IMR-90 (cell line): ENCODE data around the gene CCSER2. TPM values are rescaled to one million over a fixed set of nuclear protein-coding genes. Genes with fewer than 3 reads are reported as not detected.

Source experiments
- ATAC-seq: fragments of 200-7000 bp; cut with Tn5 transposase; 2 replicates; pipeline ENCODE4 v1.9.1; 2020; ENCODE audit warnings: low read depth, mild to moderate bottlenecking, moderate library complexity
- BruUV-seq: library from RNA; stranded (reverse); fragments of 400-500 nt; replicated peaks from 2 replicates; lab custom pipeline; 2021; lab: Mats Ljungman, UMichigan
- CTCF ChIA-PET: fragments of 300-600 bp; formaldehyde crosslinking; extraction: SDS; loops from one replicate; lab custom pipeline; 2021; ENCODE audit warnings: antibody characterized with exemption; lab: Yijun Ruan, JAX
- POLR2A ChIA-PET: fragments of 300-600 bp; sonication (Branson Sonifier 250); formaldehyde crosslinking; loops from one replicate; lab custom pipeline; 2022; ENCODE audit warnings: antibody characterized with exemption; ENCODE audit not compliant: unreplicated experiment; lab: Charles Lee
- DNase-seq: peaks from one replicate; pipeline ENCODE4 v3.0.0; 2013
- H2AFZ ChIP-seq: replicated peaks from 2 replicates; pipeline ENCODE3; 2013; ENCODE audit warnings: low read length, mild to moderate bottlenecking; ENCODE audit not compliant: poor library complexity
- H2AK5ac ChIP-seq: 2 replicates; pipeline ENCODE4 v1.6.1; 2013; ENCODE audit warnings: low read depth, low read length, inconsistent platforms
- H2AK9ac ChIP-seq: replicated peaks from 2 replicates; pipeline ENCODE3; 2013; ENCODE audit warnings: mild to moderate bottlenecking, low read depth, low read length, moderate library complexity; ENCODE audit not compliant: poor library complexity
- H2BK120ac ChIP-seq: 2 replicates; pipeline ENCODE4 v1.6.1; 2013; ENCODE audit warnings: low read depth, low read length, inconsistent platforms
- H2BK15ac ChIP-seq: 3 replicates; pipeline ENCODE4 v1.6.1; 2013; ENCODE audit warnings: low read depth, low read length, inconsistent platforms
- H2BK20ac ChIP-seq: 2 replicates; pipeline ENCODE4 v1.6.1; 2013; ENCODE audit warnings: low read depth, mild to moderate bottlenecking, inconsistent platforms, low read length, moderate library complexity
- H2BK5ac ChIP-seq: 2 replicates; pipeline ENCODE4 v1.6.1; 2013; ENCODE audit warnings: mild to moderate bottlenecking, low read depth, low read length, inconsistent platforms; ENCODE audit not compliant: poor library complexity, severe bottlenecking
- H3K14ac ChIP-seq: replicated peaks from 2 replicates; pipeline ENCODE4 v1.6.1; 2013; ENCODE audit warnings: low read depth, low read length, inconsistent platforms
- H3K18ac ChIP-seq: 2 replicates; pipeline ENCODE4 v1.6.1; 2013; ENCODE audit warnings: low read depth, low read length, control low read depth
- H3K23ac ChIP-seq: 2 replicates; pipeline ENCODE4 v1.6.1; 2013; ENCODE audit warnings: low read depth, low read length, inconsistent platforms
- H3K27ac ChIP-seq: 2 replicates; pipeline ENCODE4 v1.5.1; 2013; ENCODE audit warnings: mild to moderate bottlenecking, control low read depth, low read length; ENCODE audit not compliant: insufficient read depth
- H3K27me3 ChIP-seq: 2 replicates; pipeline ENCODE4 v1.6.1; 2013; ENCODE audit warnings: low read length; ENCODE audit not compliant: control insufficient read depth, insufficient read depth
- H3K36me3 ChIP-seq: 2 replicates; pipeline ENCODE4 v1.6.1; 2013; ENCODE audit warnings: low read length, mixed read lengths; ENCODE audit not compliant: control insufficient read depth, insufficient read depth
- H3K4ac ChIP-seq: 2 replicates; pipeline ENCODE4 v1.6.1; 2013; ENCODE audit warnings: low read depth, low read length, inconsistent platforms
- H3K4me1 ChIP-seq: 2 replicates; pipeline ENCODE4 v1.6.1; 2013; ENCODE audit warnings: low read length, mixed read lengths; ENCODE audit not compliant: control insufficient read depth, insufficient read depth
- H3K4me2 ChIP-seq: 2 replicates; pipeline ENCODE4 v1.6.1; 2013; ENCODE audit warnings: low read depth, mild to moderate bottlenecking, control low read depth, low read length, moderate library complexity
- H3K4me3 ChIP-seq: 2 replicates; pipeline ENCODE4 v1.5.1; 2013; ENCODE audit warnings: low read depth, mild to moderate bottlenecking, control low read depth, low read length, moderate library complexity; ENCODE audit not compliant: insufficient read depth
- H3K56ac ChIP-seq: 2 replicates; pipeline ENCODE4 v1.6.1; 2013; ENCODE audit warnings: low read length, inconsistent platforms; ENCODE audit not compliant: insufficient read depth; ENCODE audit errors: extremely low read depth
- H3K79me1 ChIP-seq, 2 experiments: 2 replicates each; pipeline ENCODE4 v1.6.1; 2013; ENCODE audit warnings: low read length in 2 of 2, inconsistent platforms in 1 of 2, low read depth in 1 of 2
- H3K9ac ChIP-seq: 2 replicates; pipeline ENCODE4 v1.6.1; 2013; ENCODE audit warnings: low read depth, low read length, control low read depth
- H3K9me1 ChIP-seq: 2 replicates; pipeline ENCODE4 v1.6.1; 2013; ENCODE audit warnings: low read length, inconsistent platforms; ENCODE audit not compliant: insufficient read depth
- H3K9me3 ChIP-seq: 2 replicates; pipeline ENCODE4 v1.6.1; 2013; ENCODE audit warnings: low read length; ENCODE audit not compliant: control insufficient read depth, insufficient read depth
- H4K20me1 ChIP-seq: 2 replicates; pipeline ENCODE4 v1.6.1; 2013; ENCODE audit warnings: low read length, inconsistent platforms; ENCODE audit not compliant: insufficient read depth
- H4K5ac ChIP-seq: 2 replicates; pipeline ENCODE4 v1.6.1; 2013; ENCODE audit warnings: mild to moderate bottlenecking, low read depth, low read length, control low read depth
- H4K8ac ChIP-seq, 2 experiments: 2 replicates each; pipeline ENCODE4 v1.6.1; 2013; ENCODE audit warnings: low read depth in 2 of 2, low read length in 2 of 2, control low read depth in 1 of 2, inconsistent platforms in 1 of 2
- H4K91ac ChIP-seq: 2 replicates; pipeline ENCODE4 v1.6.1; 2013; ENCODE audit warnings: low read depth, low read length, inconsistent platforms; ENCODE audit not compliant: insufficient read depth
- BHLHE40 ChIP-seq: fragments of 150-350 bp; IDR thresholded peaks from 2 replicates; pipeline ENCODE4 v1.6.1; 2016; ENCODE audit warnings: mild to moderate bottlenecking, low read depth, low read length
- CHD1 ChIP-seq: IDR thresholded peaks from 2 replicates; pipeline ENCODE4 v1.6.1; 2012; ENCODE audit warnings: low read depth, low read length, improper control_type of control experiment
- FOS ChIP-seq: fragments of 150-350 bp; IDR thresholded peaks from 2 replicates; pipeline ENCODE4 v1.6.1; 2016; ENCODE audit warnings: low read depth, low read length
- MAFK ChIP-seq: IDR thresholded peaks from 2 replicates; pipeline ENCODE4 v1.6.1; 2012; ENCODE audit warnings: low read depth, low read length, improper control_type of control experiment
- MAZ ChIP-seq: IDR thresholded peaks from 2 replicates; pipeline ENCODE4 v1.6.1; 2012; ENCODE audit warnings: low read depth, mild to moderate bottlenecking, low read length, improper control_type of control experiment, moderate library complexity, borderline replicate concordance
- MXI1 ChIP-seq: IDR thresholded peaks from 2 replicates; pipeline ENCODE4 v1.6.1; 2012; ENCODE audit warnings: low read depth, mild to moderate bottlenecking, low read length, moderate library complexity, borderline replicate concordance
- RAD21 ChIP-seq: IDR thresholded peaks from 2 replicates; pipeline ENCODE4 v1.6.1; 2012; ENCODE audit warnings: low read length, improper control_type of control experiment
- RFX5 ChIP-seq: IDR thresholded peaks from 2 replicates; pipeline ENCODE4 v1.8.0; 2012; ENCODE audit warnings: low read depth, mild to moderate bottlenecking, low read length, moderate library complexity
- WGBS, 2 experiments: methylation state at CpG; one replicate each; pipeline versions ENCODE4 v1.1.5 to v1.1.7; 2013; ENCODE audit warnings: missing lambda C conversion rate in 2 of 2; ENCODE audit not compliant: insufficient read length in 1 of 2; ENCODE audit errors: extremely low coverage in 2 of 2; 5-methylcytosine and 5-hydroxymethylcytosine counted together
- dilution Hi-C: fragments of 300-500 bp; cut with HindIII; formaldehyde crosslinking; loops from one replicate; pipeline ENCODE4 v1.14.3; 2018; ENCODE audit warnings: low sequenced_read_pairs; ENCODE audit not compliant: unreplicated experiment
- in situ Hi-C: fragments of 300-500 bp; cut with MboI; formaldehyde crosslinking; loops from 3 replicates; pipeline ENCODE4 v1.14.3; 2019; ENCODE audit warnings: low sequenced_read_pairs, inconsistent platforms, mixed read lengths
- intact Hi-C: fragments of 100-400 bp; cut with micrococcal nuclease; formaldehyde crosslinking; loops from 2 replicates; pipeline ENCODE4 v1.10.0; 2022
- polyA plus RNA-seq, 3 experiments: library from polyadenylated mRNA; depleted of rRNA; stranded (reverse); fragments of >200 nt; gene quantifications; 2 replicates each; pipeline ENCODE4 v1.2.3, GENCODE V29; 2012; ENCODE audit warnings: low replicate concordance in 1 of 3
- total RNA-seq: library from RNA; depleted of rRNA; stranded (reverse); fragments of >200 nt; gene quantifications from 2 replicates; pipeline ENCODE4 v1.2.3, GENCODE V29; 2012
- TF ChIP-seq, protein P1 (sequence below): conservative IDR thresholded peaks from 2 replicates; pipeline ENCODE4 v1.5.1; 2012; ENCODE audit warnings: mild to moderate bottlenecking, low read depth, low read length, improper control_type of control experiment
- TF ChIP-seq, protein P2 (sequence below): fragments of 150-350 bp; IDR thresholded peaks from 2 replicates; pipeline ENCODE4 v1.6.1; 2017; ENCODE audit warnings: mild to moderate bottlenecking, antibody characterized with exemption, low read length, low read depth
- TF ChIP-seq, protein P3 (sequence below): fragments of 150-350 bp; IDR thresholded peaks from 2 replicates; pipeline ENCODE4 v1.6.1; 2016; ENCODE audit warnings: low read depth, mild to moderate bottlenecking, low read length, moderate library complexity, borderline replicate concordance

CCSER2 gene
- total and polyA plus RNA-seq, 2 of the 4 experiments (the other 2 are of a cell fraction): 20.4 to 31.7 TPM

DNA sequence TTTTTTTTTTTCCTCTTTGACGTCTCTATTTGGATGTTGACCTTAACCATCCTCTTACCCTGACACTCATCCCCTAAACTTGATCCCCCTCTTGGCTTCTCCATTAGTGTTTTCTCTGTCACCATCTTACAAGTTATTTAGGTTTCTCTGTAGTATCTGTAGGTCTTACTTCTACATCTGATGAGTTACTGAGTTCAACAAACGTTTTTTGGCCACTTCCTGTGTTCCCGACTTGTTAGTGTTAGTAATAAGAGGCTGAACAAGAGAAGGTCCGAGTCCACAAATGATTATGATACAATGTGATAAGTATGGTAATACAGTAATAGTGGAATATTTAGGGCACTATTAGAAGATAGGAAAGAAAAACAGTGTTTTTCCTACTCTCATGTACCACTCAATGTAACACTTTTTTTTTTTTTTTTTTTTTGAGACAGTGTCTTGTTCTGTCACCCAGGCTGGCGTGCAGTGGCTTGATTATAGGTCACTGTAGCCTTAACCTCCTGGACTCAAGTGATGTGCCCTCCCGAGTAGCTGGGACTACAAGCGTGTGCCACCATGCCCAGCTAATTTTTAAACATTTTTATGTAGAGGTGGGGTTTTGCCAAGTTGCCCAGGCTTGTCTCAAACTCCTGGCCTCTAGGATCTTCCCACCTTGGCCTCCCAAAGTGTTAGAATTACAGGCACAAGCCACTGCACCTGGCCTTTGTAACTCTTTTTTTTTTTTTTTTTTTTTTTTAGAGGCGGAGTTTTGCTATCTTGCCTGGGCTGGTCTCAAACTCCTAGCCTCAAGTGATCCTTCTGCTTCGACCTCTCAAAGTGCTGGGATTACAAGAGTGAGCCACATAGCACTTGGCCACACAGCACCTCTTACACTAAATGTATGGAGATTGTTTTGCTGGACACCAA lies 12.5 kb downstream of the CCSER2 start:
- Histone ChIP-seq H4K91ac (no peak overlapping the region), H2BK20ac (no peak overlapping the region), H2BK120ac (no peak overlapping the region), H2AK5ac (peak overlapping the region; percentile 35; the same call in 1 of the 2 replicates), H3K9me3 (no peaks in the 10 kb centered on the region), H4K20me1 (peaks cover 56% of the 10 kb centered on the region), H3K9ac (no peak overlapping the region), H4K8ac (no peak overlapping the region), H2AFZ (no peak overlapping the region), H3K4ac (no peak overlapping the region), H3K27ac (no peak overlapping the region), H4K5ac (no peak overlapping the region), H3K23ac (peak overlapping the region; percentile 5; the same call in 1 of the 2 replicates), H3K9me1 (peaks cover 18% of the 10 kb centered on the region), H3K56ac (no peak overlapping the region), H3K79me1 (peaks cover 10 to 63% of the 10 kb centered on the region in 2 experiments), H2AK9ac (no peak overlapping the region), H2BK5ac (no peak overlapping the region), H3K14ac (no peak overlapping the region), H3K4me2 (no peak overlapping the region), H3K18ac (no peak overlapping the region), H3K4me1 (peaks cover 9% of the 10 kb centered on the region), H3K4me3 (no peak overlapping the region), H2BK15ac (no peak overlapping the region), H3K36me3 (no peaks in the 10 kb centered on the region), H3K27me3 (no peaks in the 10 kb centered on the region)
- in situ Hi-C loops: no loop called here
- no TSS peak for BruUV-seq
- POLR2A ChIA-PET: no interaction called here
- WGBS, 2 experiments: 80% methylated on average over 1 of the region's 9 CpGs; no CpG with 5 or more reads in 1 of the 2 experiments
- intact Hi-C loops: no loop called here
- dilution Hi-C loops: no loop called here
- CTCF ChIA-PET: no interaction called here
- ATAC-seq (no peak), DNase-seq (no peak)
- no peak for TF ChIP-seq CHD1
- TF ChIP-seq MAFK: no peak
- no peak for TF ChIP-seq RFX5
- TF ChIP-seq, protein P1, sequence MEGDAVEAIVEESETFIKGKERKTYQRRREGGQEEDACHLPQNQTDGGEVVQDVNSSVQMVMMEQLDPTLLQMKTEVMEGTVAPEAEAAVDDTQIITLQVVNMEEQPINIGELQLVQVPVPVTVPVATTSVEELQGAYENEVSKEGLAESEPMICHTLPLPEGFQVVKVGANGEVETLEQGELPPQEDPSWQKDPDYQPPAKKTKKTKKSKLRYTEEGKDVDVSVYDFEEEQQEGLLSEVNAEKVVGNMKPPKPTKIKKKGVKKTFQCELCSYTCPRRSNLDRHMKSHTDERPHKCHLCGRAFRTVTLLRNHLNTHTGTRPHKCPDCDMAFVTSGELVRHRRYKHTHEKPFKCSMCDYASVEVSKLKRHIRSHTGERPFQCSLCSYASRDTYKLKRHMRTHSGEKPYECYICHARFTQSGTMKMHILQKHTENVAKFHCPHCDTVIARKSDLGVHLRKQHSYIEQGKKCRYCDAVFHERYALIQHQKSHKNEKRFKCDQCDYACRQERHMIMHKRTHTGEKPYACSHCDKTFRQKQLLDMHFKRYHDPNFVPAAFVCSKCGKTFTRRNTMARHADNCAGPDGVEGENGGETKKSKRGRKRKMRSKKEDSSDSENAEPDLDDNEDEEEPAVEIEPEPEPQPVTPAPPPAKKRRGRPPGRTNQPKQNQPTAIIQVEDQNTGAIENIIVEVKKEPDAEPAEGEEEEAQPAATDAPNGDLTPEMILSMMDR: no peak
- no peak for TF ChIP-seq MXI1
- TF ChIP-seq BHLHE40: no peak
- TF ChIP-seq FOS: no peak
- TF ChIP-seq, protein P2, sequence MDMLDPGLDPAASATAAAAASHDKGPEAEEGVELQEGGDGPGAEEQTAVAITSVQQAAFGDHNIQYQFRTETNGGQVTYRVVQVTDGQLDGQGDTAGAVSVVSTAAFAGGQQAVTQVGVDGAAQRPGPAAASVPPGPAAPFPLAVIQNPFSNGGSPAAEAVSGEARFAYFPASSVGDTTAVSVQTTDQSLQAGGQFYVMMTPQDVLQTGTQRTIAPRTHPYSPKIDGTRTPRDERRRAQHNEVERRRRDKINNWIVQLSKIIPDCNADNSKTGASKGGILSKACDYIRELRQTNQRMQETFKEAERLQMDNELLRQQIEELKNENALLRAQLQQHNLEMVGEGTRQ: no peak
- TF ChIP-seq, protein P3, sequence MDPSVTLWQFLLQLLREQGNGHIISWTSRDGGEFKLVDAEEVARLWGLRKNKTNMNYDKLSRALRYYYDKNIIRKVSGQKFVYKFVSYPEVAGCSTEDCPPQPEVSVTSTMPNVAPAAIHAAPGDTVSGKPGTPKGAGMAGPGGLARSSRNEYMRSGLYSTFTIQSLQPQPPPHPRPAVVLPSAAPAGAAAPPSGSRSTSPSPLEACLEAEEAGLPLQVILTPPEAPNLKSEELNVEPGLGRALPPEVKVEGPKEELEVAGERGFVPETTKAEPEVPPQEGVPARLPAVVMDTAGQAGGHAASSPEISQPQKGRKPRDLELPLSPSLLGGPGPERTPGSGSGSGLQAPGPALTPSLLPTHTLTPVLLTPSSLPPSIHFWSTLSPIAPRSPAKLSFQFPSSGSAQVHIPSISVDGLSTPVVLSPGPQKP: no peak
- TF ChIP-seq MAZ: no peak
- TF ChIP-seq RAD21: no peak
